Measurements from ENCODE around the gene C10orf67.

C10orf67 gene

DNA sequence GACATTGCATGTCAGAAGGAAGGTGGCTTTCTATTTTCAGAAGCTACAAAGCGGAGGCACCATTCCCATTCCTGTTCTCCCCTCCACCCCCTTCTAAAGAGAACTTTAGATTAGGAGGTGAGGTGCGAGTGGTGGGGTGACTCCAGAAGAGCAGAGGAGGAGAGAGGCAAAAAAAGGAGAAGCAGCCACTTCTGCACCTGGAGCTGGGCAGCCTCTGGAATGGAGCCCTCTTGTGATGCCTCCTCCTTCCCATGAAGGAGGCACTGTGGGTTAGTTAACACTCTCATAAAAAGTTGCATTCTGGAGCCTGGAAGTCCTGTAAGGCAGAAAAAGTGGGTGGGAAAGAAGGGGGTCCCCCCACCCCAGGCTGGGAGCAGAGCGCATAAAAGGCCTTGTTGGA, 147.7 kb downstream of the C10orf67 start:
- no peak for DNase-seq (ENCODE audit: low read depth)

DNA sequence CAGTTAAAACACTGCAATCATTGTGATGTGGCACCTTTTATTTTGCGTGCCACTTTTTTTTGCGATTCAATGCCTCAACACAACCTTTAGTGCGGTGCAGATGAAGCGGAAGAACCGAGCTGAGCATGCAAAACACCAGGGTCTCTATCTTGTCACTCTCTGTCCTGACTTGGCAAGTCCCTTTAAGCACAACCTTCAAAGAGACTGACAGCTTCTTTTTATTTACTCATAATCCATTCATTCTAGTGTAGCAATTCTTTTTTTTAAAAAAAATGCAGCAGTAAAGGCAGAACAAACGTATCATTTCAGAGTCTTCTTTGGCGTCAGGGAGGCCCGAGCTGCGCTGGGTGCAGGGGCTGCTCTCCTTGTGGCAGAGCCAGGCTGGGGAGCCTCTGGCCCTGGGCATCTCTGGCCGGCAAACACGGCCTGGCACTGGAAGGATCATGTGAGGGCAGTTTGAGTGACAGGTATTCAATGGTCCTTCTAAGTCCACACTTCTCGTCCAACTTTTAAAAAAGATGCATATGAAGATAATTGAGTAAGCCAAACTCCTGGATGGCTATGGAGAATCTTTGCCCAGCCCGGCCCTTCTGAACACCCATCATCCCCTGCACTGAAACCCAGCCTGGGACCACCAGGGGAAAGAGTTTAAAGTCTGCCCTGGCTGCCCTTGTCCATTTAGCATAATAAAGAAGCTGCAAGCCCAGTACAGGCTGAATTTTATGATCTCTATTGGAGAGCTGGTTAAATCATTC, 148.6 kb downstream of the C10orf67 start:
- no peak for DNase-seq (ENCODE audit: low read depth)

DNA sequence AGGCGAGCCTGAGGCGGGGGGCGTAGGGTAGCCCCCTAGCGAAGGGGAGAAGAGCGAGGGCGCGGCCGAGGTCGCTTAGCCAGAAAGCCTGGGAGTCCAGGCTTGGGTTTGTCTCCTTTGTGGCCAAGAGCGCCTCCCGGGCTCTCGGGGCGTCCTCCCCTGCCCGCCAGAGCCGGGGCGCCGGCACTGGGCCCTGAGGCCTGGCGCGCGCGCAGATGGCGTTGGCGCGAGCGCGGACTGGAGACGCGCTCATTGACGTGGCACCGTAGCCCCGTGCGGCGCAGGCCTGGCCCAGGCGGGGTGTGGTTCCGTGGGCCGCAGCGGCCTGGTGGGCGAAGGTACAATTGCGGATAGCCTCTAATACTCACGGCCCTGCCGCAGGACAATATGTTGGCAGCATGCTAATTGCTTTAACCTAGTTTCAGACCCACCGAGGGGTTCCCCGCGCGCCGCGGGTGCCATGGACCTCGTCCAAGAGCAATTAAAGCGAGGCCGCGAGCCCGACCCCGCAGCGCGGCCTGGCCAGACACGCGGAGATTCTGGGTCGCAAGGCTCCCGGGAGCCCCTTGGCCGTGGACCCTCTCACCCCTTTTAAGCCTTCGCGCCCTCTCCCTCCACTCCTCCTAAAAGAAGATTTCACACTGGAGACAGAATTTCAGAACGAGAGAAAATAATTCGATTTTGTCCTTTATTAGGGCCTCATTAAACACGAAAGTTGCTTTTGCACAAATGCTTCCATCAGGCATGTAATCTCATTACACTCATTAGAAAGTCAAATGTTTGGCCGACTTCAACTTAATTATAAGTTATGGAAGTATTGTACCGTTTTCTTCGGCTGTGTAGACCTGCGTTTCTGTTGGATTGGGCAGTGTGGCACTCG, 149.4 kb downstream of the C10orf67 start:
- no peak for DNase-seq (ENCODE audit: low read depth)

DNA sequence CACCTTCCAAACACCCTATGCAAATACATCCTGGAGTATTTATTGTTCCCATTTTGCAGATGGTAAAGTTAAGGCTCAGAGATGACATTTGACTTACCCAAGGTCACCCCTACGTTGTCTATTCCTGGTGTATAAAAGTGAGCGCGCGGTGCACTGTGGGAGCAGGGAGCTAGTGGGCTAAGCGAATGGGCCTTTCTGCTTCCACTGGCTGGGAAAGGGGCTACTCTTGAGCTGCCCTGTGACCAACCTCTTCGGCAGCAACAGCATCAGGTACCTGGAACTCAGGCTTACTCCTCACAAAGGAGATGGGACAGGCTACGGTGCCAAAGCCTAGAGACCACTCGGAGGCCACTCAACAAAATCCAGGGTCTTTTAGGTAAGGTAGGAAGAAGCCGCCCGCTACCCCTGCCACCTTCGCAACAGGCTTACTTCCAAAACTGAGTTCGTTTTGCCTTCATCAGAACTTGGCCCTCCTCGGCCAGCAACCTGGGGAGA, 150.1 kb downstream of the C10orf67 start:
- no peak for DNase-seq (ENCODE audit: low read depth)

DNA sequence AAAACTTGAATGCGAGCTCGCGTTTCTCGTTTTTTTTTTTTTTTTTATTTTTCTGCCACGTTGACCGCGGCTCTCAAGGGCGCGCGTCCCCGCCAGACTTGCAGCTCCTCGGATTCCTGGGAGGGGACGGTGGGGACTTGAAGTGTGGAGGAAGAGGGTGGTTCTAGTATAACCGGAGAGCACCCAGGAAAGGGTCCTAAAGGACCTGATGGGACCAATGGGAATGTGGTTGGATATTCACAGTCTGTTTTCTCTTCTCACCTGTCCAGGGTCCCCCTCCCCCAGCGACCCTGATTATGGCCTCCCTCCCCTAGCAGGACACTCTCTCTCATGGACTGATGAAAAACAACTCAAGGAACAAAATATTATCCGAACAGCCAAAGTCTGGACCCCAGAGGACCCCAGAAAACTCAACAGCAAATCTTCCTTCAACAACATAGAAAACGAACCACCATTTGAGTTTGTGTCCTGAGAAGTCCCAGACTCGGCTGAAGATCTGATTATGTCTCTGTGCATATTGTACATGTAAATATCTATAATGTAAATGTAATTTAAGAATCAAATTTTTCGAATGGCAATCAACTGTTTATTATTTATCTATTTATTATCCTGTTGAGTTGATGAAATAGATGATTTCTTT, 151.0 kb downstream of the C10orf67 start:
- DNase-seq (ENCODE audit: low read depth), result no peak

DNA sequence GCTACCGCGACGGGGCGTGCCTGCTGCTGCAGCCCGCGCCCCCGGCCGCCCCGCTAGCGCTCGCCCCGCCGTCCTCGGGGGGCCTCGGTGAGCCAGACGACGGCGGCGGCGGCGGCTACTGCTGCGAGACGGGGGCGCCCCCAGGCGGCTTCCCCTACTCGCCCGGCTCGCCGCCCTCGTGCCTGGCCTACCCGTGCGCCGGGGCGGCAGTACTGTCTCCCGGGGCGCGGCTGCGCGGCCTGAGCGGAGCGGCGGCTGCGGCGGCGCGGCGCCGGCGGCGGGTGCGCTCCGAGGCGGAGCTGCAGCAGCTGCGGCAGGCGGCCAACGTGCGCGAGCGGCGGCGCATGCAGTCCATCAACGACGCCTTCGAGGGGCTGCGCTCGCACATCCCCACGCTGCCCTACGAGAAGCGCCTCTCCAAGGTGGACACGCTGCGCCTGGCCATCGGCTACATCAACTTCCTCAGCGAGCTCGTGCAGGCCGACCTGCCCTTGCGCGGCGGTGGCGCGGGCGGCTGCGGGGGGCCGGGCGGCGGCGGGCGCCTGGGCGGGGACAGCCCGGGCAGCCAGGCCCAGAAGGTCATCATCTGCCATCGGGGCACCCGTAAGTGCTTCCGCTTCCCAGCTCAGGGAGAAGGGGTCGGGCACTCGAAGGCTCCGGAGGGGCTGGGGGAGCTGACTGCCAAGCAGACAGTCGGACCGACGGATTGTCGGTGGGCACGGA, 151.7 kb downstream of the C10orf67 start:
- DNase-seq (ENCODE audit: low read depth), result no peak

DNA sequence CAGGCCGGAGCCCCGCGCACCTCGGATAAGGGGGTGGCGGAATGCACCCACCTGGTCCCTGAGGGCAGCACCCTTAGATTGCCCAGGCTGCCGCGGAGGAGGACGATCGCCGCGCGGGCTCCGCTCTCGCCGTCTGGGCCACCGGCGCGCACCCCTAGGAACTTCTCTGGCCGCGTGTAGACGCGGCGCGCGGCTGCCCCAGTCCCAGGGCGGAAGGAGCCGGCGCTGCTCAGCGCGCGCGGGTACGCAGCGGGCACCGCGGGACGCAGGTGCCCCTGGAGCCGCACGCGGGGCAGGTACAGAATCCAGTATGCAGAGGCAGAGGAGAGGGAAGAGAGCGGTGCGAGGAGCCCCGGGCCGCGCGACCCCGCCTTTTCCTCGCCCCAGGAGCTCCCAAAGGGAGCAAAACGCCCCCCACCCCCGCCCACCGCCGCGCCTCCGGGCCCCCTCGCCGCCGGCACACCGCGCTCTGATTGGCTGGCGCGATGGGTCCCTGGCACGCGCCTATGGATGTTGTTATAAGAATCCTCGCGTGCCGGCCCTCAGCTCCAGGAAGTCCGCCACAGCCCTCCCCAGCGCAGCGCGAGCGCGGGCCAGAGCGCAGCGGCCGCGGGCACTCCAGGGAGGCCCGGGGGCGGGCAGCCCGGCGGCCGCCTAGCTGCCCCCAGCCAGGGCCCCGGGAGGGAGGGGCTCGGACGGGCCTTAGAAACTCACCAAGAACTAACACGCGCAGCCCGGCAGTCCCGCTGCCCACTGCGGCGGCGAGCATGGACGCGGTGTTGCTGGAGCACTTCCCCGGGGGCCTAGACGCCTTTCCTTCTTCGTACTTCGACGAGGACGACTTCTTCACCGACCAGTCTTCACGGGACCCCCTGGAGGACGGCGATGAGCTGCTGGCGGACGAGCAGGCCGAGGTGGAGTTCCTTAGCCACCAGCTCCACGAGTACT, 152.6 kb downstream of the C10orf67 start, which contains the start of gene PTF1A:
Gene PTF1A, plus strand, starts transcription at position 549 of the 948 bp plus-strand sequence. Its CDS starts 219 bp downstream, at position 768.
- DNase-seq (ENCODE audit: low read depth), result no peak

DNA sequence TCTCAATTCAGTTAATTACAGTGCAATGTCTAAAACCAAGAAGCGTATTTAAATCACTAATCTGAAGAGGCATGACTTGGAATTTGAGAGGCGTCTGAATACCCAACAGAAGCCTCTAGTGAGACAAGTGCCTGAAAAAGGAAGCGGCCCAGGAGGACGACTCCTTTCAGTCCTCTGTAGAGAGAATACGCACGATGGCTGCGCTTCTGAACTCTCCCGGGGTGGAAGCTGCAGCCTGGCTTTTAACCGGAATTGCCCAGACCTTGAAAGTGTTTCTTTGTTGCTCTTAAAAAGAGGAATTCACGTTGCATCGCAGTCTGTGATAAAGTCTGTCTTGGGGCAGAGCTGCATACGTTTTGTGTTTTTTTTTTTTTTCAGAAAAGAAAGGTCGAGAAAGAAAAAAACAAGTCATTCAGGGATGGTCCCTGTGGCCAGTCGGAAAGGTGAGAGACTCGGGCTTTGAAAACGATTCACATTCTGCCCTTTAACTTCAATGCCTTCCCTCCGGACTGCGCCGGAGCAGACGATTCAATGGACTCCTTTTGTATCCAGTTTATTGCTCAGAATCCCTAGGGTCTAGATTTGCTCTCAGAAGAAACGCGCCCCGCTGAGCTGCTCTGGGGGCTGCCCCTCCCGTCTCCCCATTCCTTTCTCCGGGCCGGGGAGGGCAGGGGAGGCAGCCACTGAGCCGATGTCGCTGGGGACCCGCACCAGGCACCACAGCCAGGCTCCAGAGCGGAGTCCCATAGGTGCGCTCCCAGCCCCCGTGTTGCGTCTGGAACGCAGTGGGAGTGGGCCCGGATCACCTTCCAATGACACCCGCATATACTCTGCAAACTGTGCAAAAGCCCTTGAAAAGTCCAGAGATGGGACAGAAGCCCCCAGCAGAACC, 153.5 kb downstream of the C10orf67 start:
- DNase-seq (ENCODE audit: low read depth), result no peak

DNA sequence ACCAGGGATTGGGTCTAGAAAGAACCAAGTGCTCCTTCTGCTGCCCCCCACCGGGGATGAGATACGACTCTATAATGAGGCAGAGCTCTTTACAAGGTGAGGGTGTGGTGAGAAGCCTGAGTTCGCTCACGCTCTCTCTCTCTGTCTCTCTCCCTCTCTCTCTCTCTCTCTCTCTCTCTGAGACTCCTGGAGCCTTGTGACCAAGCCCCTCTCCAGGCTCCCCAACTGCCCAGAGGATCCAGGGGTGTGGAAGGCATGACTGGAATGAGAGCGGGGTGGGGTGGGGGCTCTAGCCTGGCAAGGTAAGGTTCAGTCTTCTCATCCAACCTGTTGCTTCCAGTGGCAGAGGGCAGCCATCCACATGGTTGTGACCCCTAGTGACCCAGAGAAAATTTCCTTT, 155.6 kb downstream of the C10orf67 start:
- DNase-seq (ENCODE audit: low read depth), result no peak

DNA sequence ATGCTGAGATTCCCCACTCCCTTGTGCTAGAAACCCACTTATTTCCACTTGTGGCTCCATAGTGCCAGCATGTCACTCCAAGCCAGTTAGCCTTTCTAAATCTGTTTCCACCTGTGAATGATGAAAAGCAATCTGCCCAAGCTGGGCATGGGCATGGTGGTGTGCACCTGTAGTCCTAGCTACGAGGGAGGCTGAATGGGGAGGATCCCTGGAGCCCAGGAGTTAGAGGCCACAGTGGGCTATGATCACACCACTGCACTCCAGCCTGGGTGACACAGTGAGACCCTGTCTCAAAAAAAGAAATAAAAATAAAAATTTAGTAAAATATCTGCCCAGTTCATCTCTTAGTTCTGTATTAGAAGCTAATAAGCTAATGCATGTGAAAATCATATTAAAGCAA, 157.4 kb downstream of the C10orf67 start:
- no peak for DNase-seq (ENCODE audit: low read depth)

DNA sequence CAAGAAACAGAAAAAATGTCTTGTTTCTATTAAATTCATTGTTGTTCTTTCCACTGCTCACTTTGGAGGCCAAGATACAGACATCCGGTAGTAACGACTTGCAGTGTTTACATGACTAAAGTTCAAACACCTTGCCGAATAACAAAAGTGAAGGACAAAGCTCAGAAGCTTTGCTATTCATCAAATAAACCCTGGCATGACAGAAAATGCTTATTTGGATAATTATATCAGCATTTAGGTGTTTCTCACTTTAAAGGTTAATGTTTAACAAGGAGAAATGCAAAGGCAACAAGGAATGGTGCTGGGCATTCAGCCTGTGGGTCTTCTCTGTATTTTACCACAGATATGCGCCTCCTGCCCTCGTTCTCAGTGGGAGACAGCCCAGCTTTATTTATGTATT, 157.9 kb downstream of the C10orf67 start:
- no peak for DNase-seq (ENCODE audit: low read depth)

DNA sequence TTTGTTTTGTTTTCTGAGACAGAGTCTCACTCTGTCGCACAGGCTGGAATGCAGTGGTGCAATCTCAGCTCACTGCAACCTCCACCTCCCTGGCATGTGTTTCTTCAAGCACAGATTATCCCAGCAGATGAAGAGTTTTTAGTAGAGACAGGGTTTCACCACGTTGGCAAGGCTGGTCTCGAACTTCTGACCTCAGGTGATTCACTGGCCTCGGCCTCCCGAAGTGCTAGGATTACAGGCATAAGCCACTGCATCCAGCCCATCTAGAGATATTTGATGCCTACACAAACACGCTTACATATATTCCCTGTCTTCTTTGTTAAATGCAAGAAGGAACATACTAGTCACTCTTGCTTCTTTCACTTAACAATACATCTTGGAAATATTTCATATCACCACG, 158.4 kb downstream of the C10orf67 start:
- DNase-seq (ENCODE audit: low read depth), result no peak

DNA sequence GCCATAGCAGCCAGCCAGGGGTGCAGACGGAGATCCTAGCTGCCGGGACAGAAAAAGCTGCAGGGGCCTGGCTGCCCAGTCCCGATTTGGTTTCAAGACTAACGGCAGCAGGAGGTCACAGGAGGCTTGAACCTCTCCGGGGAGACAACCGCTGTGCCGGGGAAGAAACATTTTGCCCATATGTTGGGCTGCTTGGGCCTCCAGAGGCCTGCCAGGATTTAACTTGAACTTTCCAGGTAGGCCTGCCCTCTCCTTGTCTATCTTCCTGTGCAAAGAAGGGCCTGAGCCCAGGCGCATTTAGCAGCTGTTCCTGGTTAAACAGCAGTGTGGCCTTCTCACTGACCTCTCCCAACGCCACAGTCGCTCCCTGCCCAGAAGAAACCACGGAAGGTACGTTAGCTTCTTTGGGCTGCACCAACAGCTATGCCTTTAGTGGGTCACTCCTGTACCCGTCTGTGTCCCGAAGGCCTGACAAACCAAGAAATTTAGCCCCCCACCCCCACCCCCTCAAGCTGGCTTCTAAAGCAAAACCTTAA, 169.6 kb downstream of the C10orf67 start:
- DNase-seq (ENCODE audit: low read depth), result no peak

DNA sequence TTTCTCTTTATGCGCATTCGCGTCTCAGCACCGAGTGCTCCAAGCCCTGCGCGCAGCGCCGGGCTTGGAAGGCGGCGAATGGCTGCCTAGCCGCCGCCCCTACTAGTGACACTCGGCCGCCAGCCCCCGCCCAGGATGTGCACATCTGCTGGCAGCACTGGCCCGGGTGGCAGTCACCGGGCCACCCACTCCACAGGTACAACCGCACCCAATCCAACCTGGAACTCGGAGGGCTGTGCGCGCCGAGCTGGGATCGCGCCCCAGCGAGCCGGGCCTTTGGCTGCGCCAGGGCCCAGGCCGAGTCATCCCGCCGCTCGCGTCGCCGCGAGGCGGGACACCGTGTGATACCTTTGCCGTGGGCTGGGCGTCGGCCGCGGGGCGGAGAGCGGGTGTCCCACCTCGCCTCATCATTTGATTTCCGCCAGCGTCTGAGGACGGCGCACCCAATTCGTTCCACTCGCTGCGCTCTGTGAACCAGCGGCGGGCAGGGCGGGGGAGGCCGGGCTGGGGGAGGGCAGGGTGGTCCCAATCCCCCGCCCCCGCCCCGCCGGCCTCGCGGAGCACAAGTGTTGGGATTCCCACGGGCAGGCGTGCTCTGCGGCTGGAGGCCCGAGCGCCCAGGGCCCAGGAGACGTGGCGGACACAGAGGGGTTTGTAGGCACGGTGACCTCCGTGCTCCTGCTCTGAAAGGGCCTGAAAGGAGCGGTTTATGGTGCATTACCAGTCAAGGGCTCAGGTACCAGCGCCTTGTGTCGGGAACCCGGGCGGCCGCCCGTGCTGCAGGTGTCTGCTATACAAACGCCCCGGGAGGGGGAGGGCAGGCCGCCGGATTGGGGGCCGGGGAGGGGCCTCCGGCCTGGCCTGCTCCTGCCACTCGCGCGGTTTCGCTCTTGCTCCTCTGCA, 170.3 kb downstream of the C10orf67 start:
- no peak for DNase-seq (ENCODE audit: low read depth)

DNA sequence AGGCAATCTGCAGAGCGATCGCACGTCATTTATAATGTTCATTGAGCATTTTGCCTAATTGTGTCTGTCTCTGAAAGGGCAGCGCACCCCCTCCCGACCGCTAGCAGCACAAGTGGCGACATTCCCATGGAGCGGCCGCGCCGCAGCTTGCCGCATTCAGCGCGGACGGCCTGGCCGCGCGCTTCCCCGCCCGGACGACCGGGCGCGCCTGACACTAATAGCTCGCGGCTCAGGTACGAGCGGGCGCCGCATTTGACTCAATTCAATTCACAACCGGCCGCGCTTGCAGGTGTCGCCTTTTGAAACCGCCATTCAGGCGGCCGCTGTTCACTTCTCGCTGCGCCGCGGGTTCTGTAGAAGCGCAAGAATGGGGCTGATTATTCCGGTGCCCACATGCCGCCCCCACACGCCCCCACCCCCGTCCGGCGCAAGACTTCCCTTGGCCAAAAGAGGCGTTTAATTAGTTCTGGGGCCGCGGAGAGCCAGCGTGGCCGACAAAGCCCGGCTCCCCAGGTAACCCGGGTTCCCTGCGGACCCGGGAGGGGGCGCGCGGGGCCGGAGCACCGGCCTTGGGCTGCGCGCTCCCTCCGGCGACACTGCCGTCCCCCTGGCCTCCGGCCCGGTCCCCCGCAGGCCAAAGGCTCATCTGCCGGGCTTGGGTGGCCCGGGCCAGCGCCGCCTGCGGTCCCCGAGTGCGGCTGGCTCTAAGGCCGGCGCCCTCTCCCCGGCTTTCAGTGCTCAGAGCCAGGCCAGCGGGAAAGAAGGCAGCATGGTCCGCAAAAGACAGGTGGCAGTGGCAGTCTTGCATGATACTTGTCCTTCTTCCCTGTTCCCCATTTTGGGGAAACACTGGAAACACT, 171.2 kb downstream of the C10orf67 start:
- no peak for DNase-seq (ENCODE audit: low read depth)

DNA sequence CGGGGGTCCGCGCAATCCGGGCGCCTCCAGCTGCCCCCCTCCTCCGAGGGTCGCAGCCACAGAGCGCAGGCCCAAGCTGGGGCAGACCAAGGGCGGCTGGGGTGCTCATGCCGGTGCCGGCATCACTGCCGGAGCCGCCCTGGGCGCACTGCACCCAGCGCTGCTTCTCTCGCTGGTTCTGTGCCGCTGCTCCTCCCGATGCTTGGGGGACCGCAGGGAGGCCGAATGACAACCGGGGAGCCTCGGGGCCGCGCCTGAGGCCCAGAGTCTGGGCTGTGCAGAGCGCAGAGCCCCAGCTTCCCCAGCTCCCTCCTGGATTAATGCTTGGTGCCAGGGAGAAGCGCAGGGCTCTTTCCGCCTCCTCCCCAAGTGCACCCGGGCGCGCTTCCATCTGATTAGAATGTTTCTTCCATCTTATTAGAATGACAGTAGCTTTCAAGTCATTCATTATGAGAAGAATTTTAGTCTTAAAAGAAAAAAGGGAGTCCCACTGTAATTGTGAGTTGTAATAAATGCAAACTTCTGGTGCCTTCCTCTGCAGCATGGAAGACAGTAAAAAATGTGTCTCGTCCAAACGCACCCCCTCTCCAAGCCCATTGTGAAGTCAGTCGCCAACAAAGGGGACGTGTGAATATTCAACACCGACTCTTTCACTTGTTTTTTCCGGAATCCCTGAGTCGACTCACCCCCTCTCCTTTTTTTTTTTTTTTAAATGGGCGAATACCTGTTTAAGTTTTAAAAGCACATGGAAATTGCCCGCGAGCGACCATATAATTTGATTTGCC, 172.0 kb downstream of the C10orf67 start:
- DNase-seq (ENCODE audit: low read depth), result no peak
